ENCODE measurements around the gene IFI35. TPM values are rescaled to one million over a fixed set of nuclear protein-coding genes. Genes with fewer than 3 reads are reported as not detected.
A peak's percentile ranks its signal among the peaks of the same experiment; 100 is the strongest.
"Not testable (repeated sequence)": the region's sequence is repeated elsewhere in the genome, so short reads cannot be mapped to it uniquely, and the experiment has no call there.

The IFI35 gene
- total RNA-seq, 1 experiment from 2014 or later: 6.3 TPM

DNA sequence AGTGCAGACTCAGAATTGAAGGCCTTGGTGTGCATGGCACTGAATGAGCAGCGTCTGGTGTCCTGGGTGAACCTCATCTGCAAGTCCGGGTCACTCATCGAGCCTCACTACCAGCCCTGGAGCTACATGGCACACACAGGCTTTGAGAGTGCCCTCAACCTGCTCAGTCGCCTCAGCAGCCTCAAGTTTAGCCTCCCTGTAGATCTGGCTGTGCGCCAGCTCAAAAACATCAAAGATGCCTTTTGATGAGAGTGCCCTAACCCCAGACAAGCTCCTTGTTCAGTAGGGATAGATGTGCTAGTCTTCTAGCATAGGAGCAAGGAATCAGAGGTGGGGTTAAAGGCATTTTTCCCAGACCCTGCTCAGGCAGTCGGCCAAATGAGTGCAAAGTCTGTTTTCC lies 15.1 kb upstream of the IFI35 start:
- POLR2A ChIA-PET: interaction anchor here (1.0 kb wide), 2 partner anchors 10 to 11 kb away, joined by 3 read pairs; partner anchors contain the start of gene RUNDC1

DNA sequence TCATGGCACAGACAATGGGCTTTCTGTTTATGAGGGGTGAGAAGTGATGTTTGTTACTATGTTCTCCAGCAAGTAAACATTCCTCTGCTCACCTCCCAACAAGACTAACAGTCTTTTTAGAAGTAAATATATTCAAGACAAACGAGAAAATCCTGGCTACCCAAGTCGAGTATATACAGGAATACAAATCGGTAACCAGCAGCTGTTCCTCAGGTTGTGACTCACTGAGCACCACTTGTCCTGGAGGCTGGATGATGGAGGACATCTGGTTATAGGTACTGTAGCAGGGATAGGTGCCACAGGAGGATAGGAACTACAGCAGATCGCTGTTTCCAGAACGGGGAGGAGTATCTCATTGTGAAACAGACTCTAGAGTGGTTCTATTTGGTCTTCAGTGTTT lies 13.7 kb upstream of the IFI35 start:
- TSS peak; percentile 14 for BruUV-seq (replicated peaks)
- Mint-ChIP-seq H3K9me3 (ENCODE audit: unreplicated experiment) (no peaks in the 10 kb centered on the region), H3K4me3 (ENCODE audit: unreplicated experiment) (no peak overlapping the region), H3K27me3 (ENCODE audit: insufficient read depth, unreplicated experiment) (no peaks in the 10 kb centered on the region), H3K36me3 (ENCODE audit: insufficient read depth, unreplicated experiment) (peaks cover 68% of the 10 kb centered on the region), H3K27ac (ENCODE audit: low read depth, unreplicated experiment) (no peak overlapping the region), H3K4me1 (ENCODE audit: insufficient read depth, unreplicated experiment) (peaks cover 12% of the 10 kb centered on the region)
- intact Hi-C loops (cut with micrococcal nuclease): no loop called here
- DNase-seq (ENCODE audit: unreplicated experiment): no peak
- TF ChIP-seq, protein P1, sequence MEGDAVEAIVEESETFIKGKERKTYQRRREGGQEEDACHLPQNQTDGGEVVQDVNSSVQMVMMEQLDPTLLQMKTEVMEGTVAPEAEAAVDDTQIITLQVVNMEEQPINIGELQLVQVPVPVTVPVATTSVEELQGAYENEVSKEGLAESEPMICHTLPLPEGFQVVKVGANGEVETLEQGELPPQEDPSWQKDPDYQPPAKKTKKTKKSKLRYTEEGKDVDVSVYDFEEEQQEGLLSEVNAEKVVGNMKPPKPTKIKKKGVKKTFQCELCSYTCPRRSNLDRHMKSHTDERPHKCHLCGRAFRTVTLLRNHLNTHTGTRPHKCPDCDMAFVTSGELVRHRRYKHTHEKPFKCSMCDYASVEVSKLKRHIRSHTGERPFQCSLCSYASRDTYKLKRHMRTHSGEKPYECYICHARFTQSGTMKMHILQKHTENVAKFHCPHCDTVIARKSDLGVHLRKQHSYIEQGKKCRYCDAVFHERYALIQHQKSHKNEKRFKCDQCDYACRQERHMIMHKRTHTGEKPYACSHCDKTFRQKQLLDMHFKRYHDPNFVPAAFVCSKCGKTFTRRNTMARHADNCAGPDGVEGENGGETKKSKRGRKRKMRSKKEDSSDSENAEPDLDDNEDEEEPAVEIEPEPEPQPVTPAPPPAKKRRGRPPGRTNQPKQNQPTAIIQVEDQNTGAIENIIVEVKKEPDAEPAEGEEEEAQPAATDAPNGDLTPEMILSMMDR (IDR thresholded peaks at IDR 0.05; ENCODE audit: unreplicated experiment): no peak
- ChIA-PET CTCF (no interaction called here), POLR2A (interaction anchor here (0.5 kb wide), 1 partner anchor 12 kb away, joined by 3 read pairs; no protein-coding TSS in a partner anchor)

More for the DNA sequence above, 15.1 kb upstream of the IFI35 start:
- Mint-ChIP-seq H3K4me1 (ENCODE audit: insufficient read depth, unreplicated experiment) (peaks cover 10% of the 10 kb centered on the region), H3K36me3 (ENCODE audit: insufficient read depth, unreplicated experiment) (peaks cover 79% of the 10 kb centered on the region), H3K27ac (ENCODE audit: low read depth, unreplicated experiment) (no peak overlapping the region), H3K9me3 (ENCODE audit: unreplicated experiment) (no peaks in the 10 kb centered on the region), H3K27me3 (ENCODE audit: insufficient read depth, unreplicated experiment) (no peaks in the 10 kb centered on the region), H3K4me3 (ENCODE audit: unreplicated experiment) (no peak overlapping the region)
- intact Hi-C loops (cut with micrococcal nuclease): no loop called here
- TSS peak; percentile 2 for BruUV-seq (replicated peaks)
- TF ChIP-seq, protein P1 (IDR thresholded peaks at IDR 0.05; ENCODE audit: unreplicated experiment): no peak
- CTCF ChIA-PET: interaction anchor here (0.7 to 1.3 kb wide), 2 partner anchors 63 to 149 kb away, joined by 3 read pairs; no protein-coding TSS in a partner anchor
- DNase-seq (ENCODE audit: unreplicated experiment): no peak

DNA sequence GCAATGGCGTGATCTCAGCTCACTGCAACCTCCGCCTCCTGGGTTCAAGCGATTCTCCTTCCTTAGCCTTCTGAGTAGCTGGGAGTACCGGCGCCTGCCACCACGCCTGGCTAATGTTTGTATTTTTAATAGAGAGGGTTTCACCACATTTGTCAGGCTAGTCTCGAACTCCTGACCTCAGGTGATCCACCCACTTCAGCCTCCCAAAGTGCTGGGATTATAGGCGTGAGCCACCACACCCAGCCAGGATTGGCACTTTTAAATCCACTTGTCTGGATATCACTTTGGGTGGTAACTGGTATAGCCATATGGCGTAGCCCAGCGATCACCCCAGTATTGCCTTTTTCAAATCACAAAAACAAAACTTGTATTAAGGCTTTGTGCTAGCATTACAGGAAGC lies 12.7 kb upstream of the IFI35 start:
- CTCF ChIA-PET; H3K27me3 Mint-ChIP-seq (ENCODE audit: insufficient read depth, unreplicated experiment); H3K27ac Mint-ChIP-seq (ENCODE audit: low read depth, unreplicated experiment); H3K4me3 Mint-ChIP-seq (ENCODE audit: unreplicated experiment); POLR2A ChIA-PET; DNase-seq (ENCODE audit: unreplicated experiment); BruUV-seq (replicated peaks); intact Hi-C loops (cut with micrococcal nuclease); H3K9me3 Mint-ChIP-seq (ENCODE audit: unreplicated experiment): not testable (repeated sequence)
- Mint-ChIP-seq H3K4me1 (ENCODE audit: insufficient read depth, unreplicated experiment) (peaks cover 15% of the 10 kb centered on the region), H3K36me3 (ENCODE audit: insufficient read depth, unreplicated experiment) (peaks cover 67% of the 10 kb centered on the region)

DNA sequence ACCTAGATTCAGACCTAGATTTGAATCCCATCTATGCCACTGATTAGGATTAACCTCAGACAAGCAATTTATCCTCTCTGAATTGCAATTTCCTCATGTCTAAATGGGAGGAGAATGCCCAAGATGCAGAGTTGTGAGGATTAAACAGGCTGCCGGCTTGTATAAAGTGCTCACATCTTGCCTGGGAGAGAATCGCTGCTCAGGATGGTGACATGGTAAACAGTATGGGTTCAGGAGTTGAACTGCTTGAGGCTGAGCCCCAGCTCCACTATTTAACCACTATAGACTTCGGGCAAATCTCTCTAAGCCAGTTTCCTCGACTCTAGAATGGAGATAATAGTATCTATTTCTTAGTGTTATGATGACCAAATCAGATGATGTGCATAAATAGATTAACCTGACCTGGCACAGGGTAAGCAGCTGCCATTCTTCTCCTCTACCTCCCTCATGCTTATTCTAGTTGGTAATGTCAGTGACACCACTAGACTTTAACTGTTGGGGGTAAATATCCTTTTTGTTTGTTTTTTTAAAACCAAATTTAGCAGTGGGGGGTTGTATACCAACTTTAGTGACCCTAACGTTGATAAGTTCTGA lies 9.1 kb upstream of the IFI35 start:
- Mint-ChIP-seq H3K36me3 (ENCODE audit: insufficient read depth, unreplicated experiment) (peaks cover 68% of the 10 kb centered on the region), H3K9me3 (ENCODE audit: unreplicated experiment) (no peaks in the 10 kb centered on the region), H3K4me3 (ENCODE audit: unreplicated experiment) (peak overlapping the region; percentile 95), H3K27me3 (ENCODE audit: insufficient read depth, unreplicated experiment) (no peaks in the 10 kb centered on the region), H3K4me1 (ENCODE audit: insufficient read depth, unreplicated experiment) (peaks cover 23% of the 10 kb centered on the region), H3K27ac (ENCODE audit: low read depth, unreplicated experiment) (peak overlapping the region; percentile 96)
- TF ChIP-seq, protein P1 (IDR thresholded peaks at IDR 0.05; ENCODE audit: unreplicated experiment): no peak
- ChIA-PET POLR2A (interaction anchor here (0.5 to 3.6 kb wide), 34 partner anchors 9 to 1559 kb away, joined by 3 to 58 read pairs (median 6); partner anchors contain the start of genes AARSD1, AOC2, BECN1 and BRCA1), CTCF (interaction anchor here (0.6 to 2.5 kb wide), 11 partner anchors 12 to 413 kb away, joined by 3 to 17 read pairs (median 4); partner anchors contain the start of genes AARSD1, AOC2, BECN1 and VAT1)
- no TSS peak for BruUV-seq (replicated peaks)
- DNase-seq (ENCODE audit: unreplicated experiment): no peak
- intact Hi-C loops (cut with micrococcal nuclease): no loop called here
